ENCODE results near the gene ADK.
"Not testable (repeated sequence)": the region's sequence is repeated elsewhere in the genome, so short reads cannot be mapped to it uniquely, and the experiment has no call there.

Gene ADK

GRCh38 chr10:74424565-74424964 lies 273.5 kb downstream of the ADK start:
- DNase-seq (ENCODE audit: low spot score), result no peak

GRCh38 chr10:74425456-74426001 lies 274.5 kb downstream of the ADK start:
- no peak for DNase-seq (ENCODE audit: low spot score)

GRCh38 chr10:74431816-74432215 lies 280.8 kb downstream of the ADK start:
- no peak for DNase-seq (ENCODE audit: low spot score)

GRCh38 chr10:74432841-74433594 lies 282.0 kb downstream of the ADK start:
- DNase-seq (ENCODE audit: low spot score), result no peak

- no peak for DNase-seq (ENCODE audit: low spot score)
Measured at GRCh38 chr10:74433595-74433956, 282.6 kb downstream of the ADK start.

GRCh38 chr10:74433993-74434392 lies 283.0 kb downstream of the ADK start:
- DNase-seq (ENCODE audit: low spot score), result no peak

GRCh38 chr10:74434547-74434946 lies 283.5 kb downstream of the ADK start:
- DNase-seq (ENCODE audit: low spot score), result no peak

GRCh38 chr10:74436523-74437170 lies 285.6 kb downstream of the ADK start:
- DNase-seq (ENCODE audit: low spot score), result no peak

GRCh38 chr10:74437822-74438221 lies 286.8 kb downstream of the ADK start:
- DNase-seq (ENCODE audit: low spot score), result no peak

GRCh38 chr10:74439213-74439612 lies 288.2 kb downstream of the ADK start:
- DNase-seq (ENCODE audit: low spot score), result no peak

GRCh38 chr10:74445493-74445892 lies 294.5 kb downstream of the ADK start:
- DNase-seq (ENCODE audit: low spot score), result no peak

GRCh38 chr10:74450602-74451001 lies 299.6 kb downstream of the ADK start:
- DNase-seq (ENCODE audit: low spot score), result no peak

- DNase-seq (ENCODE audit: low spot score), result no peak
Measured at GRCh38 chr10:74451127-74451829, 300.3 kb downstream of the ADK start.

- DNase-seq (ENCODE audit: low spot score), result no peak
Measured at GRCh38 chr10:74453169-74453568, 302.1 kb downstream of the ADK start.

GRCh38 chr10:74457478-74457877 lies 306.5 kb downstream of the ADK start:
- not testable (repeated sequence) for DNase-seq (ENCODE audit: low spot score)

GRCh38 chr10:74460812-74461211 lies 309.8 kb downstream of the ADK start:
- no peak for DNase-seq (ENCODE audit: low spot score)

- DNase-seq (ENCODE audit: low spot score), result no peak
Measured at GRCh38 chr10:74474022-74474713, 323.1 kb downstream of the ADK start.

- not testable (repeated sequence) for DNase-seq (ENCODE audit: low spot score)
Measured at GRCh38 chr10:74476162-74476706, 325.2 kb downstream of the ADK start.

- DNase-seq (ENCODE audit: low spot score), result no peak
Measured at GRCh38 chr10:74480778-74481177, 329.8 kb downstream of the ADK start.

- no peak for DNase-seq (ENCODE audit: low spot score)
Measured at GRCh38 chr10:74483356-74483755, 332.3 kb downstream of the ADK start.

GRCh38 chr10:74485283-74485682 lies 334.3 kb downstream of the ADK start:
- no peak for DNase-seq (ENCODE audit: low spot score)

GRCh38 chr10:74486659-74487058 lies 335.6 kb downstream of the ADK start:
- no peak for DNase-seq (ENCODE audit: low spot score)
